Forelimb muscle (tissue), 1 donor: ENCODE data around the gene CD302. TPM values are rescaled to one million over a fixed set of nuclear protein-coding genes. Genes with fewer than 3 reads are reported as not detected.
"Not testable (repeated sequence)": the region's sequence is repeated elsewhere in the genome, so short reads cannot be mapped to it uniquely, and the experiment has no call there.

ENCODE experiments used
- DNase-seq: peaks from one replicate; pipeline ENCODE4 v3.0.0-alpha.2; 2013; ENCODE audit warnings: low read depth
- polyA plus RNA-seq: library from polyadenylated mRNA; unstranded; fragments of 120-200 nt; gene quantifications from one replicate; pipeline ENCODE4 v1.2.1, GENCODE V29; 2013; ENCODE audit not compliant: insufficient read length

CD302 gene
- polyA plus RNA-seq, result 13.5 TPM

- no peak for DNase-seq
These were observed at the start of gene CD302 for GRCh38 chr2:159797543-159798375. CD302 (minus strand) TSS chr2:159798208; CDS start chr2:159798198, 10 bp downstream.

- DNase-seq, result no peak
These were observed 48.6 kb upstream of the CD302 start for GRCh38 chr2:159846564-159846963.

GRCh38 chr2:159840616-159841015 is 42.6 kb upstream of the CD302 start:
- no peak for DNase-seq

- DNase-seq, result no peak
These were observed 34.9 kb upstream of the CD302 start for GRCh38 chr2:159832858-159833257.

GRCh38 chr2:159832026-159832425 is 34.0 kb upstream of the CD302 start:
- no peak for DNase-seq

- DNase-seq, result no peak
These were observed 31.4 kb upstream of the CD302 start for GRCh38 chr2:159829376-159829775.

- no peak for DNase-seq
These were observed 30.7 kb upstream of the CD302 start for GRCh38 chr2:159828738-159829137.

GRCh38 chr2:159822478-159822833 is 24.4 kb upstream of the CD302 start:
- DNase-seq, result not testable (repeated sequence)

- not testable (repeated sequence) for DNase-seq
These were observed 23.9 kb upstream of the CD302 start for GRCh38 chr2:159821775-159822477.

- DNase-seq, result no peak
These were observed 20.9 kb upstream of the CD302 start for GRCh38 chr2:159818940-159819339.

GRCh38 chr2:159817283-159817682 is 19.3 kb upstream of the CD302 start:
- DNase-seq, result no peak

- DNase-seq, result no peak
These were observed 13.2 kb upstream of the CD302 start for GRCh38 chr2:159811232-159811631.

- no peak for DNase-seq
These were observed 10.0 kb upstream of the CD302 start for GRCh38 chr2:159808032-159808425.

- no peak for DNase-seq
These were observed 9.4 kb upstream of the CD302 start for GRCh38 chr2:159807183-159808031.

- no peak for DNase-seq
These were observed 6.9 kb upstream of the CD302 start for GRCh38 chr2:159804941-159805340.

GRCh38 chr2:159803235-159803962 is 5.4 kb upstream of the CD302 start:
- no peak for DNase-seq

GRCh38 chr2:159802673-159803072 is 4.7 kb upstream of the CD302 start:
- no peak for DNase-seq

- no peak for DNase-seq
These were observed 1.8 kb upstream of the CD302 start for GRCh38 chr2:159799833-159800232.

- no peak for DNase-seq
These were observed 343 bp upstream of the CD302 start for GRCh38 chr2:159798376-159798725.

- peak; percentile 56 for DNase-seq
These were observed 824 bp downstream of the CD302 start for GRCh38 chr2:159797225-159797542.

- DNase-seq, result no peak
These were observed 1.9 kb downstream of the CD302 start for GRCh38 chr2:159795841-159796690.
